A673 (cell line): ENCODE data around the gene CRADD. TPM values are rescaled to one million over a fixed set of nuclear protein-coding genes. Genes with fewer than 3 reads are reported as not detected.

Experiments
- BruUV-seq: library from RNA; stranded (reverse); fragments of 400-500 nt; replicated peaks from 2 replicates; lab custom pipeline; 2021; lab: Mats Ljungman, UMichigan
- CTCF ChIA-PET: fragments of 300-600 bp; sonication (Branson Sonifier 250); formaldehyde crosslinking; loops from one replicate; lab custom pipeline; 2022; ENCODE audit warnings: antibody characterized with exemption; lab: Charles Lee
- POLR2A ChIA-PET: fragments of 300-600 bp; sonication (Branson Sonifier 250); formaldehyde crosslinking; loops from one replicate; lab custom pipeline; 2022; ENCODE audit warnings: antibody characterized with exemption; ENCODE audit not compliant: low non-redundant PET; lab: Charles Lee
- DNase-seq: peaks from one replicate; pipeline ENCODE4 v3.0.0-alpha.2; 2015; ENCODE audit warnings: low spot score
- H3K27ac ChIP-seq: fragments of 200-600 bp; sonication (generic); 2 replicates; pipeline ENCODE4 v1.5.1; 2016; ENCODE audit warnings: mixed run types, low read depth, mild to moderate bottlenecking, mixed read lengths, antibody characterized with exemption, low read length; ENCODE audit not compliant: poor library complexity, severe bottlenecking
- H3K27me3 ChIP-seq: fragments of 200-600 bp; sonication (generic); replicated peaks from 2 replicates; pipeline ENCODE4 v1.6.1; 2017; ENCODE audit warnings: mixed run types, low read depth, mild to moderate bottlenecking, mixed read lengths, antibody characterized with exemption, low read length; ENCODE audit not compliant: insufficient read depth, poor library complexity
- H3K36me3 ChIP-seq: fragments of 200-600 bp; sonication (generic); 2 replicates; pipeline ENCODE4 v1.6.1; 2016; ENCODE audit warnings: mixed run types, mild to moderate bottlenecking, mixed read lengths, antibody characterized with exemption, low read length; ENCODE audit not compliant: insufficient read depth, poor library complexity, severe bottlenecking
- H3K4me1 ChIP-seq: fragments of 200-600 bp; sonication (generic); 2 replicates; pipeline ENCODE4 v1.6.1; 2017; ENCODE audit warnings: mixed run types, mild to moderate bottlenecking, mixed read lengths, antibody characterized with exemption, low read length; ENCODE audit not compliant: insufficient read depth, poor library complexity, severe bottlenecking
- H3K4me3 ChIP-seq: fragments of 200-600 bp; sonication (generic); 2 replicates; pipeline ENCODE4 v1.5.1; 2016; ENCODE audit warnings: low read depth, mixed run types, mild to moderate bottlenecking, mixed read lengths, low read length; ENCODE audit not compliant: poor library complexity, severe bottlenecking
- H3K9me3 ChIP-seq: fragments of 200-600 bp; sonication (generic); 2 replicates; pipeline ENCODE4 v1.6.1; 2016; ENCODE audit warnings: mixed run types, low read depth, mild to moderate bottlenecking, mixed read lengths, antibody characterized with exemption, low read length; ENCODE audit not compliant: poor library complexity, severe bottlenecking
- EZH2 ChIP-seq: fragments of 200-600 bp; sonication (generic); IDR thresholded peaks from 2 replicates; pipeline ENCODE4 v1.6.1; 2017; ENCODE audit warnings: borderline replicate concordance, low read depth, mild to moderate bottlenecking, mixed read lengths, antibody characterized with exemption, low read length; ENCODE audit not compliant: poor library complexity, severe bottlenecking
- intact Hi-C: fragments of 100-400 bp; cut with micrococcal nuclease; formaldehyde crosslinking; loops from one replicate; pipeline ENCODE4 v1.10.0; 2022; ENCODE audit not compliant: unreplicated experiment
- total RNA-seq: library from RNA; stranded (reverse); gene quantifications from 2 replicates; pipeline ENCODE4 v1.2.3, GENCODE V29; 2021
- TF ChIP-seq, protein P1 (sequence below): fragments of 300-800, 200-600 bp; sonication (generic); conservative IDR thresholded peaks from 2 replicates; pipeline ENCODE4 v1.5.1; 2017; ENCODE audit warnings: low read depth, mild to moderate bottlenecking, antibody characterized with exemption, low read length, moderate library complexity, mixed read lengths

The CRADD gene
- total RNA-seq, 1 experiment from 2014 or later, result 9.1 TPM

DNA sequence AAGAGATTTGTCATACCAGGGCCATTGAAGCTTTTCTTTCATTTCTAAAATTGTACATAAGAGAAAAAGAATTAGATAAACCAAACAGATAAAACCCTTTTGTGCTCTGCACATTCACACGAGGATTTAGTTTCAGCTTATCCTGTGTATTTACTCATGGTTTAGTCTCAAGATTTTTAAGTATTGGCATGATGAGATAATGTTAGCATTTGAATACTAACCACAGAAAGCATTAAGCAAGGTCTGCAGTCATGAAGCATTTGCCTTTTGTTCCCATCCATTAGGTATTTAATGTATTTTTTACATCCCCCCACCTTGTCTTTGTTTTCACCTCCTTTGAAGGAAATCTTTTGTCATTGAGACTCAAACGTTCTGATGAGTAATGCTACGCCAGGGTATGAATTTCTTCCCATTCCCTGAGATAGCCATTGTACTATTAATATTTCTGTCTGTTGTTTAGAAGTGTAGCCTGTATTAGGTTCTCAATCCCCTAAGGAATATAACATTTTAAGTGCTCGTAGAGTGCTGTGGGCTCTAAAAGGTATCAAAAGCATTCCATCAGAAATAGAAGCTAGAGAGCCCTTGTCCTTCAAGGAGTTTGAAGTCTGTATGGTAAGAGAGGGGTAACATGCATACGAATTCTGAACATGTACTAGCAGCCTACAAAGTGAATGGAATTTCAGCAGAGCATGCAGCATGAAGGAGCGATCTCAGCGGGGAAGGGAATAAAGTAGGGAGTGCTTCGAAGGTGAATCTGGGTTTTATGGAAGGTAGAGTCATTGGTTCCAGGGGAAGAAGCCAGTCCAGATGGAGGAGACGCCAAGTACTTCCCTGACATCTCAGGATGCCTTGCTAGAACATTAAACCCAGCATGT lies 22.3 kb downstream of the CRADD start:
- intact Hi-C loops, result no loop called here
- Histone ChIP-seq H3K27ac (no peak overlapping the region), H3K9me3 (no peaks in the 10 kb centered on the region), H3K4me3 (no peak overlapping the region), H3K4me1 (peaks cover 4% of the 10 kb centered on the region), H3K36me3 (no peaks in the 10 kb centered on the region), H3K27me3 (no peaks in the 10 kb centered on the region)
- no TSS peak for BruUV-seq
- ChIA-PET CTCF (no interaction called here), POLR2A (no interaction called here)
- TF ChIP-seq EZH2, result no peak
- TF ChIP-seq, protein P1, sequence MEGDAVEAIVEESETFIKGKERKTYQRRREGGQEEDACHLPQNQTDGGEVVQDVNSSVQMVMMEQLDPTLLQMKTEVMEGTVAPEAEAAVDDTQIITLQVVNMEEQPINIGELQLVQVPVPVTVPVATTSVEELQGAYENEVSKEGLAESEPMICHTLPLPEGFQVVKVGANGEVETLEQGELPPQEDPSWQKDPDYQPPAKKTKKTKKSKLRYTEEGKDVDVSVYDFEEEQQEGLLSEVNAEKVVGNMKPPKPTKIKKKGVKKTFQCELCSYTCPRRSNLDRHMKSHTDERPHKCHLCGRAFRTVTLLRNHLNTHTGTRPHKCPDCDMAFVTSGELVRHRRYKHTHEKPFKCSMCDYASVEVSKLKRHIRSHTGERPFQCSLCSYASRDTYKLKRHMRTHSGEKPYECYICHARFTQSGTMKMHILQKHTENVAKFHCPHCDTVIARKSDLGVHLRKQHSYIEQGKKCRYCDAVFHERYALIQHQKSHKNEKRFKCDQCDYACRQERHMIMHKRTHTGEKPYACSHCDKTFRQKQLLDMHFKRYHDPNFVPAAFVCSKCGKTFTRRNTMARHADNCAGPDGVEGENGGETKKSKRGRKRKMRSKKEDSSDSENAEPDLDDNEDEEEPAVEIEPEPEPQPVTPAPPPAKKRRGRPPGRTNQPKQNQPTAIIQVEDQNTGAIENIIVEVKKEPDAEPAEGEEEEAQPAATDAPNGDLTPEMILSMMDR, result no peak
- DNase-seq, result peak; percentile 22

DNA sequence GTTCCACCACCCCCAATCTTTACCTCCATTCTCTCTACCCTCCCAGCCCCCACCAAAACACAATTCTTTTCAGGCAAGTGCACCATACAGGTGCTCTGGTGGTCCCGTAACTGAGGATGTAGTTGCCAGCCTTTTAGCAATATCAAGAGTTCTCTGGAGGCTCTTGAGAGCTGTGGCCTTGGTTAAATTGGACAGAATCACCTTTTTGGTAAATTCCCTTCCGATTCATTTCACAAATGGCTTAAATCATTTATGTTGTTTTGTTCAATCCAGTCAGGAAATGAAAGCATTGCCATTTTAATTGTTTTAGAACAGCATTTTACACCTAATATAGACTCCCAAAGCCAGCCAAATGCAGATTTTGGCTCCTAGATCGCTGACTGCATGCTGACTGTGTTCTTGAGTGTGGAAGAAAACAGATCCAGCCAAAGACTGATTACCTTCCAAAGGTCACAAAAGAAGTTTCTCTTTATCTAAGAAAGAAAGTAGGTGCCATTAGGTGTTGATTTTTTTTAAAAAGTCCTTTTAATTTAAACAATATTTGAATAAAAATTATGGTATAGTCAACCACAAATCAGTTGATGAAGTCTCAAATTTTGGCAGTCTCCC lies 25.6 kb downstream of the CRADD start:
- no peak for DNase-seq
- H3K36me3 ChIP-seq, result no peaks in the 10 kb centered on the region
- BruUV-seq, result no TSS peak
- CTCF ChIA-PET, result no interaction called here
- no peak overlapping the region for H3K27ac ChIP-seq
- POLR2A ChIA-PET, result no interaction called here
- H3K27me3 ChIP-seq, result no peaks in the 10 kb centered on the region
- intact Hi-C loops, result no loop called here
- TF ChIP-seq, protein P1, result no peak
- TF ChIP-seq EZH2, result no peak
- H3K4me1 ChIP-seq, result peaks cover 4% of the 10 kb centered on the region
- H3K4me3 ChIP-seq, result no peak overlapping the region
- H3K9me3 ChIP-seq, result no peaks in the 10 kb centered on the region

DNA sequence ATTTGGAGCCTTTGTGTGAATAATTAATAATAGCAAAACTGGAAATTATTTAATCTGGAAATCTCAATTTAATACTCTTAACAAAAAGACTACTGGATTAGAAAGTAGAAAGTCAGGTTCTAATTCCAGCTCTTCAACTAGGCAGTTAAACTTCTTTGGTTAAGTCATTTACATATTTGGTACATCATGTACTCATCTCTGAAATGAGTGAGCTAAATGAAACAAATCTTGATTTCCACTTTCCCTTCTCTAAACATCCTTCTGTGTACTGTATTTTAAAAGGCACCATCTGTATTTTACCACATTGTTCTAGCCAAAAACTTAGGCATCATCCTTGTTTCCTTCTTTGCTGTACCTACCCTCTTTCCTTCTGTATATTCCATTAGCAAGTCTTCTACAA lies 26.9 kb downstream of the CRADD start:
- Histone ChIP-seq H3K27ac (no peak overlapping the region), H3K4me3 (no peak overlapping the region), H3K4me1 (peaks cover under 1% of the 10 kb centered on the region), H3K36me3 (no peaks in the 10 kb centered on the region), H3K27me3 (no peaks in the 10 kb centered on the region), H3K9me3 (peaks cover under 1% of the 10 kb centered on the region)
- ChIA-PET POLR2A (no interaction called here), CTCF (no interaction called here)
- intact Hi-C loops, result no loop called here
- no TSS peak for BruUV-seq
- no peak for DNase-seq
- TF ChIP-seq, protein P1, result no peak
- TF ChIP-seq EZH2, result no peak
